Measurements from ENCODE around the gene EHMT2. TPM values are rescaled to one million over a fixed set of nuclear protein-coding genes. Genes with fewer than 3 reads are reported as not detected.

Gene EHMT2
- total RNA-seq, 2 donors from 2014 or later: 41.2 to 55.3 TPM

GRCh38 chr6:31837369-31838113 is 60.0 kb downstream of the EHMT2 start:
- H3K4me1 Mint-ChIP-seq: peaks cover 23% of the 10 kb centered on the region
- no peak for ATAC-seq (replicated peaks)
- no peaks in the 10 kb centered on the region for H3K9me3 Mint-ChIP-seq
- no peaks in the 10 kb centered on the region for H3K27me3 Mint-ChIP-seq
- H3K4me3 Mint-ChIP-seq: peak overlapping the region; percentile 96
- peaks cover 76% of the 10 kb centered on the region for H3K36me3 Mint-ChIP-seq (ENCODE audit: low read depth)
- H3K27ac Mint-ChIP-seq: peak overlapping the region; percentile 89

DNA sequence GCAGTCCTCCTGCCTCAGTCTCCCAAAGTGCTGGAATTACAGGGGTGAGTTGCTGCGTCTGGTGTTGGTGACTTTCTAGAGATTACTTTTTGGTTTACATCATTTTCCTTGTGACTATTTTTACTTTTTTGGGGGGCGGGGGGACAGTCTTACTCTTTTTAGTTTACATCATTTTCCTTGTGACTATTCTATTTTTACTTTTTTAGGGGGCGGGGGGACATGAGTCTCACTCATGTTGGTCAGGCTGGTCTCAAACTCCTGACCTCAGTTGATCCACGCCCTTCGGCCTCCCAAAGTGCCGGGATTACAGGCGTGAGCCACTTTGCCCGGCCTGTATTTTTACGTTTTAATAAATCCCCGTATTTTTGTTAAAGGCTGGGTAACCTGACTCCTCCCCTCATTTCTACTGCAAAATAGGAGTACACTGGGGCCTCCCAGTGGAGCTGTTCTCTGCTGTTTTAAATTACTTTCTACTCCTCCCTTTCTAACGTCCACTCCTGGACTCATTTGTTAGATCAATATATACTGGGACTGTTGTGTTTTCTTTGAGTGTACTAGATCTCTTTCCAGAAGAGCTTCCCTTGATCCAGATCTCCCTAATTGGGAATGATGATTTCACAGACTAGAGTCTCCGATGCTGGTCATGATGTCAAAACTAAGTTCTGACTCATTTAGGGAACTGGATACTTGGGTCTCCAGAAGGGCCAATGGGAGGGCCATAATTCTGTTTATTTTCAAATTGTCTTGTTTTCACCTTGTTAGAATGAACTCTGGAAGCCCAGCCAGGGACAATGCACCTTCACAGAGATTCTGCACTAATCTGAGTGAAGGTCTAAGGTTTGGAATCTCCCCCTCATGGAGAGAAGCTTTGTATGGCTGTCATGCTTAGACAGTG is 60.8 kb downstream of the EHMT2 start:
- H3K36me3 Mint-ChIP-seq (ENCODE audit: low read depth): peaks cover 79% of the 10 kb centered on the region
- no peak for ATAC-seq (replicated peaks)
- peaks cover 23% of the 10 kb centered on the region for H3K4me1 Mint-ChIP-seq
- H3K4me3 Mint-ChIP-seq: peak overlapping the region; percentile 96
- H3K9me3 Mint-ChIP-seq: no peaks in the 10 kb centered on the region
- no peaks in the 10 kb centered on the region for H3K27me3 Mint-ChIP-seq
- H3K27ac Mint-ChIP-seq: peak overlapping the region; percentile 89

DNA sequence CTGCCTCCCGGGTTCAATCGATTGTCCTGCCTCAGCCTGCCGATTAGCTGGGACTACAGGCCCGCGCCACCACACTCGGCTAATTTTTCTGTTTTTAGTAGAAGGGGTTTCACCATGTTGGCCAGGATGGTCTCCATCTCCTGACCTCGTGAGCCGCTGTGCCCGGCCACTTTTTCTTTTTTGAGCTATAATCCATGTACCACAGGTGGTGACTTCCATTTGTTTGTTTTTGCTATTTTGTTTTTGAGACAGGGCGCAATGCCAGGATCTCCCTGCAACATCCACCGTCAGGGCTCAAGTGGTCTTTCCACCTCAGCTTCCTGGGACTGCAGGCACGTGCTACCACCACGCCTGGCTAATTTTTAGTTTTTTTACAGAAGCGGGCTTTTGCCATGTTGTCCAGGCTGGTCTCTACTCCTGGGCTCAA is 61.4 kb downstream of the EHMT2 start:
- Mint-ChIP-seq H3K27ac (peak overlapping the region; percentile 89), H3K27me3 (no peaks in the 10 kb centered on the region)
- ATAC-seq (replicated peaks): no peak

GRCh38 chr6:31834367-31835250 is 62.9 kb downstream of the EHMT2 start:
- peak overlapping the region; percentile 89 for H3K27ac Mint-ChIP-seq
- peaks cover 81% of the 10 kb centered on the region for H3K36me3 Mint-ChIP-seq (ENCODE audit: low read depth)
- ATAC-seq (replicated peaks): peak; percentile 66
- no peaks in the 10 kb centered on the region for H3K27me3 Mint-ChIP-seq
- H3K9me3 Mint-ChIP-seq: no peaks in the 10 kb centered on the region
- peak overlapping the region; percentile 96 for H3K4me3 Mint-ChIP-seq
- H3K4me1 Mint-ChIP-seq: peaks cover 23% of the 10 kb centered on the region

More for the DNA sequence above, 61.4 kb downstream of the EHMT2 start:
- peaks cover 23% of the 10 kb centered on the region for H3K4me1 Mint-ChIP-seq
- H3K36me3 Mint-ChIP-seq (ENCODE audit: low read depth): peaks cover 81% of the 10 kb centered on the region
- H3K4me3 Mint-ChIP-seq: peak overlapping the region; percentile 96
- no peaks in the 10 kb centered on the region for H3K9me3 Mint-ChIP-seq

DNA sequence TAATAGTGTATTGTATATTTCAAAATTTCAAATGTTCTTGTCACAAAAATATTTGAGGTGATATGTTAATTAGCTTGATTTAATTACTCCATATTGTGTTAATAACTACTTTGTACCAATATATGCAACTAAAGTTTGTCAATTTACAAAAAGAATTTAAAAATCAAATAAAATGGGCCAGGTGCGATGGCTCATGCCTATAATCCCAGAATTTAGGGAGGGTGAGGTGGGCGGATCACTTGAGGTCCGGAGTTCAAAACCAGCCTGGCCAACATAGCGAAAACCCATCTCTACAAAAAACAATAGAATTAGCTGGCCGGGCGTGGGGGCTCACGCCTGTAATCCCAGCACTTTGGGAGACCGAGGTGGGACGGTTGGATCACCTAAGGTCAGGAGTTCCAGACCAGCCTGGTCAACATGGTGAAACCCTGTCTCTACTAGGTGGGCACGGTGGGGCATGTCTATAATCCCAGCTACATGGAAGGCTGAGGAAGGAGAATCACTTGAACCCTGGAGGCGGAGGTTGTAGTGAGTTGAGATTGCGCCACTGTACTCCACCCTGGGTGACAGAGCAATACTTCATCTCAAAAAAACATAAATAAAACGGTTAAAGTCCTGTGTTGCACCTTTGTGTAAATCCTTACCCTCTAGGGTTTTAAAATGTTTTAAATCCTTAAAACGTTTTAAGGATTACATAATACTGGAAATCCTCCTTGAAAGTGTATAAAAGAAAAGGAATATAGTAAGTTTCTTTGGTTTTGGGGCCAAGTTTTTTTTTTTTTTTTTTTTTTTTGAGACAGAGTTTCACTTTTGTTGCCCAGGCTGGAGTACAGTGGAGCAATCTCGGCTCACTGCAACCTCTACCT is 65.9 kb downstream of the EHMT2 start:
- Mint-ChIP-seq H3K9me3 (no peaks in the 10 kb centered on the region), H3K27me3 (no peaks in the 10 kb centered on the region), H3K36me3 (ENCODE audit: low read depth) (peaks cover 61% of the 10 kb centered on the region), H3K27ac (peak overlapping the region; percentile 95), H3K4me3 (peak overlapping the region; percentile 96), H3K4me1 (peaks cover 6% of the 10 kb centered on the region)
- ATAC-seq (replicated peaks): no peak

DNA sequence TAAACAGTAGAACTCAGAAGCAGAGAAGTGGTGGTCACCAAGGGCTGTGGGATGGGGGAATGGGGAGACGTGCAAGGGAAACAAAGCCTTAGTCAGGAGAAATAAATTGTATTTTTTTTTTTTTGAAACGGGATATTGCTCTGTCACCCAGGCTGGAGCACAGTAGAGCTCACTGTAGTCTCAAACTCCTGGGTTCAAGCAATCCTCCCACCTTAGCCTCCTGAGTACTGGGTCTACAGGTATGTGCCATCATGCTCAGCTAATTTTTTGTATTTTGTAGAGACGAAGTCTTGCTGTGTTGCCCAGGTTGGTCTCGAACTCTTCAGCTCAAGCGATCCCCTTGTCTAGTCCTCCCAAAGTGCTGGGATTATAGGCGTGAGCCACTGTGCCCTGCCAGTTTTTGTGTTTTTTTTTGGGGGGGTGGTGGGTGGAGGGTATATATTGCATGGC is 66.6 kb downstream of the EHMT2 start:
- Mint-ChIP-seq H3K27me3 (no peaks in the 10 kb centered on the region), H3K4me3 (peak overlapping the region; percentile 96), H3K4me1 (peaks cover under 1% of the 10 kb centered on the region), H3K9me3 (no peaks in the 10 kb centered on the region), H3K27ac (peak overlapping the region; percentile 95), H3K36me3 (ENCODE audit: low read depth) (peaks cover 54% of the 10 kb centered on the region)
- no peak for ATAC-seq (replicated peaks)

Other genes starting within 250 kb of the EHMT2 start
- gene BAG6, start 245.0 kb downstream of the EHMT2 start, total RNA-seq: 100 to 1,000 TPM; 298 to 383 TPM
- 1 to 10 TPM in 1 of 2 donors, under 1 TPM in 1; 0.76 to 1.3 TPM for gene APOM, start 241.8 kb downstream of the EHMT2 start, total RNA-seq
- gene C6orf47, start 236.9 kb downstream of the EHMT2 start, total RNA-seq: 10 to 100 TPM; 16.2 to 21.0 TPM
- 10 to 100 TPM; 30.1 to 39.0 TPM for gene GPANK1, start 232.7 kb downstream of the EHMT2 start, total RNA-seq
- 100 to 1,000 TPM; 204 to 245 TPM for gene CSNK2B, start 231.6 kb downstream of the EHMT2 start, total RNA-seq
- 10 to 100 TPM; 25.3 to 28.1 TPM for gene LY6G5B, start 227.7 kb downstream of the EHMT2 start, total RNA-seq
- 1 to 10 TPM; 2.2 to 5.0 TPM for gene LY6G5C, start 216.6 kb downstream of the EHMT2 start, total RNA-seq
- gene ABHD16A, start 194.4 kb downstream of the EHMT2 start, total RNA-seq: 10 to 100 TPM; 31.4 to 31.7 TPM
- not detected for gene LY6G6F, start 190.8 kb downstream of the EHMT2 start, total RNA-seq
- gene LY6G6D, start 182.3 kb downstream of the EHMT2 start, total RNA-seq: not detected
- gene LY6G6C, start 176.0 kb downstream of the EHMT2 start, total RNA-seq: under 1 TPM in 1 of 2 donors, not detected in 1; 0.64 TPM
- gene MPIG6B, start 174.3 kb downstream of the EHMT2 start, total RNA-seq: not detected
- 10 to 100 TPM in 1 of 2 donors, 1 to 10 TPM in 1; 9.4 to 23.8 TPM for gene DDAH2, start 168.4 kb downstream of the EHMT2 start, total RNA-seq
- gene CLIC1, start 161.2 kb downstream of the EHMT2 start, total RNA-seq: 100 to 1,000 TPM; 406 to 482 TPM
- 10 to 100 TPM; 78.9 to 82.6 TPM for gene MSH5, start 157.7 kb downstream of the EHMT2 start, total RNA-seq
- gene SAPCD1, start 135.0 kb downstream of the EHMT2 start, total RNA-seq: 10 to 100 TPM; 12.1 to 18.9 TPM
- 1 to 10 TPM; 2.9 to 4.2 TPM for gene VWA7, start 120.4 kb downstream of the EHMT2 start, total RNA-seq
- gene VARS1, start 101.9 kb downstream of the EHMT2 start, total RNA-seq: 100 to 1,000 TPM in 1 of 2 donors, 10 to 100 TPM in 1; 75.3 to 134 TPM
- gene LSM2, start 90.7 kb downstream of the EHMT2 start, total RNA-seq: 100 to 1,000 TPM in 1 of 2 donors, 10 to 100 TPM in 1; 92.5 to 139 TPM
- 1 to 10 TPM; 2.7 to 2.9 TPM for gene HSPA1L, start 82.4 kb downstream of the EHMT2 start, total RNA-seq
- gene HSPA1A, start 82.2 kb downstream of the EHMT2 start, total RNA-seq: 100 to 1,000 TPM; 124 to 189 TPM
- 100 to 1,000 TPM in 1 of 2 donors, 10 to 100 TPM in 1; 78.4 to 118 TPM for gene HSPA1B, start 70.0 kb downstream of the EHMT2 start, total RNA-seq
- 10 to 100 TPM; 19.3 to 22.3 TPM for gene NEU1, start 34.9 kb downstream of the EHMT2 start, total RNA-seq
- under 1 TPM in 1 of 2 donors, not detected in 1; 0.39 TPM for gene SLC44A4, start 18.7 kb downstream of the EHMT2 start, total RNA-seq
- gene ZBTB12, start 4.4 kb upstream of the EHMT2 start, total RNA-seq: 1 to 10 TPM; 1.6 to 3.0 TPM
- gene C2, start 30.0 kb upstream of the EHMT2 start, total RNA-seq: 1 to 10 TPM in 1 of 2 donors, under 1 TPM in 1; 0.58 to 4.7 TPM
- gene CFB, start 48.4 kb upstream of the EHMT2 start, total RNA-seq: 1 to 10 TPM in 1 of 2 donors, not detected in 1; 1.5 TPM
- 10 to 100 TPM; 50.3 to 63.6 TPM for gene NELFE, start 61.3 kb upstream of the EHMT2 start, total RNA-seq
- gene SKIC2, start 61.5 kb upstream of the EHMT2 start, total RNA-seq: 10 to 100 TPM; 86.5 to 92.9 TPM
- 10 to 100 TPM; 14.9 to 16.9 TPM for gene DXO, start 74.4 kb upstream of the EHMT2 start, total RNA-seq
- gene C4A, start 84.4 kb upstream of the EHMT2 start, total RNA-seq: 1 to 10 TPM; 6.5 to 6.9 TPM
- gene C4B, start 117.1 kb upstream of the EHMT2 start, total RNA-seq: 1 to 10 TPM; 5.9 to 6.1 TPM
- under 1 TPM; 0.16 to 0.91 TPM for gene CYP21A2, start 140.7 kb upstream of the EHMT2 start, total RNA-seq
- gene TNXB, start 211.6 kb upstream of the EHMT2 start, total RNA-seq: 10 to 100 TPM in 1 of 2 donors, 1 to 10 TPM in 1; 7.2 to 26.8 TPM
- 10 to 100 TPM; 73.4 to 99.9 TPM for gene ATF6B, start 230.5 kb upstream of the EHMT2 start, total RNA-seq
- 1 to 10 TPM; 7.4 to 9.3 TPM for gene FKBPL, start 232.6 kb upstream of the EHMT2 start, total RNA-seq

Measured in activated T-helper 17 cell treated with anti-CD3 and anti-CD28 coated beads, Interleukin-2, amount 50 U/mL, for 72 hours (primary cell).